CD4-positive, CD25-positive, alpha-beta regulatory T cell (primary cell): ENCODE results near the gene SLC38A10. TPM values are rescaled to one million over a fixed set of nuclear protein-coding genes. Genes with fewer than 3 reads are reported as not detected.
"Not testable (repeated sequence)": the region's sequence is repeated elsewhere in the genome, so short reads cannot be mapped to it uniquely, and the experiment has no call there.

ENCODE experiments used
- ATAC-seq, 2 donors: fragments of 150-1000 bp; cut with Tn5 transposase; one replicate each; pipeline ENCODE4 v1.10.0; 2021; ENCODE audit warnings: low read depth in 2 of 2, moderate number of reproducible peaks in 2 of 2, moderate library complexity in 1 of 2
- DNase-seq, 3 donors: peaks; one replicate each; pipeline versions ENCODE4 v3.0.0 to v3.0.0-alpha.2; 2012 to 2022; ENCODE audit warnings: mixed read lengths in 1 of 3
- H3K27ac ChIP-seq: one replicate; pipeline ENCODE4 v1.7.0; 2013; ENCODE audit warnings: mild to moderate bottlenecking, low read length; ENCODE audit not compliant: insufficient read depth, poor library complexity, severe bottlenecking
- H3K27me3 ChIP-seq: one replicate; pipeline ENCODE4 v1.7.0; 2013; ENCODE audit warnings: low read length; ENCODE audit not compliant: control insufficient read depth, insufficient read depth
- H3K36me3 ChIP-seq: one replicate; pipeline ENCODE4 v1.7.0; 2013; ENCODE audit warnings: mild to moderate bottlenecking, low read length, moderate library complexity; ENCODE audit not compliant: control insufficient read depth, insufficient read depth
- H3K4me1 ChIP-seq: 2 replicates; pipeline ENCODE4 v1.7.0; 2013; ENCODE audit warnings: mild to moderate bottlenecking, low read length; ENCODE audit not compliant: insufficient read depth, control insufficient read depth, poor library complexity, severe bottlenecking
- H3K4me3 ChIP-seq: one replicate; pipeline ENCODE4 v1.7.0; 2013; ENCODE audit warnings: low read depth, mild to moderate bottlenecking, low read length, moderate library complexity
- H3K9me3 ChIP-seq, 2 experiments: 1 replicate in 1 of 2; 2 replicates in 1 of 2; pipeline ENCODE4 v1.7.0; 2013; ENCODE audit warnings: low read length in 2 of 2, mild to moderate bottlenecking in 1 of 2, moderate library complexity in 1 of 2; ENCODE audit not compliant: control insufficient read depth in 2 of 2
- H3K27ac Mint-ChIP-seq, 3 donors: one replicate each; pipeline ENCODE4 v1.8.0; 2020 to 2022; ENCODE audit warnings: mild to moderate bottlenecking in 3 of 3, mixed read lengths in 3 of 3, moderate library complexity in 2 of 3
- H3K27me3 Mint-ChIP-seq: one replicate; pipeline ENCODE4 v1.8.0; 2022; ENCODE audit warnings: mild to moderate bottlenecking, mixed read lengths
- H3K36me3 Mint-ChIP-seq: one replicate; pipeline ENCODE4 v1.8.0; 2020; ENCODE audit warnings: mixed read lengths
- H3K4me1 Mint-ChIP-seq, 4 donors: one replicate each; pipeline ENCODE4 v1.8.0; 2020 to 2022; ENCODE audit warnings: mixed read lengths in 4 of 4, mild to moderate bottlenecking in 1 of 4
- H3K4me3 Mint-ChIP-seq, 4 donors: one replicate each; pipeline ENCODE4 v1.8.0; 2020 to 2022; ENCODE audit warnings: mild to moderate bottlenecking in 4 of 4, mixed read lengths in 4 of 4, moderate library complexity in 3 of 4
- H3K9me3 Mint-ChIP-seq, 7 donors: one replicate each; pipeline ENCODE4 v1.8.0; 2020 to 2022; ENCODE audit warnings: mixed read lengths in 7 of 7, mild to moderate bottlenecking in 3 of 7, moderate library complexity in 2 of 7
- polyA plus RNA-seq, 4 donors: library from polyadenylated mRNA; unstranded; fragments of 300-500 nt; fragmentation: Illumina TruSeq; gene quantifications; one replicate each; pipeline ENCODE4 v1.2.3, GENCODE V29; 2021
- total RNA-seq: library from RNA; stranded (reverse); gene quantifications from one replicate; pipeline ENCODE4 v1.2.3, GENCODE V29; 2022

The SLC38A10 gene
- total and polyA plus RNA-seq, 5 donors from 2014 or later, result 38.2 to 66.3 (median 50.1) TPM

DNA sequence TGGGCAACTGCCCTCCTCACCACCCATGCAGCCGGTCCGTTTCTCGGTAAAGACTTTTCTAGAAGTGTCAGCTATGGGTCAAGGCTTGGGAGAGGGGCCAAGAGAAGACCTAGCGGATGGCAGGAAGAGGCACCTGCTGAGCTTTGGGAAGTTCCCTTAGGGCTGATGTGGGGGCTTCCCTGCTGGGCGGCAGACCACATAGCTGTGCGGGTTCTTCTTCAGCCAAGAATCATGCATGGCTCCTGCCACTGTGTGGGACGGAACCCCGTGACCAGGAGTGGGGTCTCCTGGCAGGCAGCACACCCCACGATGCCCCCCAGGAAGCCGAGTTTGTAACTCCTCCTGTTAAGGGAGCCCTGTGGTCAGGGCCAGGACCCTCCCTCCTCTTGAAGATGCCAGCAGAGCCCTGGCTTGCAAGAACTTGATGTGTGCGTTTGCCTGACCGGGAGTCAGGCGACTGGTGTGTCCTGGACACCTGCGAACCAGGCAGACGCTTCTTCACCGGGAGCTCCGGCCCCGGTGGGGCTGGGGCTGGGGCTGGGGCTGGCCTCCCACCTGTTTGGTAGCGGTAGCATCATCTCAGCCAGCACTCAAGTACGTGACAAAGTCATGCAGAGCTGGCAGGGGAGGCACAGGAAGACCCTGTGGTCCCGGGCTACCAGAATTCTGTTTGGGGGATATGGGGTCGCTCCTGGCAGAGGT, 17.7 kb upstream of the SLC38A10 start:
- Histone ChIP-seq H3K36me3 (no peaks in the 10 kb centered on the region), H3K27me3 (no peaks in the 10 kb centered on the region), H3K9me3 (no peaks in the 10 kb centered on the region), H3K4me1 (no peaks in the 10 kb centered on the region), H3K4me3 (no peak overlapping the region), H3K27ac (no peak overlapping the region)
- Mint-ChIP-seq H3K27ac (no peak overlapping the region), H3K9me3 (peaks cover 0 to under 1% (median 0%) of the 10 kb centered on the region in 7 donors), H3K4me3 (no peak overlapping the region), H3K4me1 (peaks cover 0 to 3% (median under 1%) of the 10 kb centered on the region in 4 donors), H3K27me3 (peaks cover 11% of the 10 kb centered on the region), H3K36me3 (no peaks in the 10 kb centered on the region)
- DNase-seq, result no peak
- ATAC-seq, result no peak

DNA sequence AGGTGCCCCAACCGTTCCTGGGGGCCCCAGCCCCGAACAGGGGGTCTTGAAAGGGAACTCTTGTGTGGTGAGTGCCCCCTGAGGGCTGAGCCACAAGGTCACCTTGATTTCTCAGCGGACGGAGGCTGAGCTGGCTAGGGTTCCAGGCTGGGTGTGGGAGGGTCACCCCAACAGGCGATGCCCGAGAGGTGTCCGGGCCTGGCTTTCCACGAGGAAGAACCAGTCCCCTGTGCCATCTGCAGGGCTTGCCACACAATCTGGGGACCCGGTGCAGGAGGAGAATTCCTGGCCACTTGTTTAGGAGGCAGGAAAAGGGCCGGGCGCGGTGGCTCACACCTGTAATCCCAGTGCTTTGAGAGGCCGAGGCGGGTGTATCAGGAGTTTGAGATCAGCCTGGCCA, 16.8 kb upstream of the SLC38A10 start:
- H3K4me3 Mint-ChIP-seq, result no peak overlapping the region

DNA sequence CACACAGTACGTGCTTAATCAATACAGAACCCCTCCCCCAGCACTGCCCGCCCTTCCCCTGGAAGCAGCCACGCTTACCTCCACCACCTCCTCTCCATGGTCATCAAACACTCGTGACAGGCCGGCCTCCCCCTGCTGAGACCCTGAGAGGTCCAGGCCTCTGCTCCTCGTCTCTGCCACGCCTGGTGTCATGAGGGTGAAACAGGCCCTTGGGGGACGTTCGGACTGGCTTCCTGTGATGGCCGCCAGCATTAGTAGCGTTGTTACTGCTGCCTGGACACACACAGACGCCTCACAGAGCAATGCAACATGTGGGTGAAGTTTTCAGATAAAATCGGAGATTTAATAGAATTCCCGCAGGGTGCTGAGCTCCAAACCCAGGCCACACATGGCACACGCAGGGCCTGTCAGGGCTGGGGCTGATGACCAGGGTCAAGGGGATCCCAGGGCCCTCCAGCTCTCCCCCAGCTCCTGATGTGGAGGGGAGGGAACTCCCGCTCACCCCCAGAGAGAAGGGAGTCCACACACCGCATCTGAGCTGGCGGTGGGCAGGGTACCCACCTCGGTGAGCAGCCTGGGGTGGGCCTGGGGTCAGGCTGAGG, 15.9 kb upstream of the SLC38A10 start:
- H3K36me3 Mint-ChIP-seq, result no peaks in the 10 kb centered on the region
- no peak for ATAC-seq

More for the DNA sequence above, 16.8 kb upstream of the SLC38A10 start:
- Histone ChIP-seq H3K27ac (no peak overlapping the region), H3K27me3 (no peaks in the 10 kb centered on the region), H3K9me3 (no peaks in the 10 kb centered on the region), H3K4me1 (no peaks in the 10 kb centered on the region), H3K4me3 (no peak overlapping the region), H3K36me3 (no peaks in the 10 kb centered on the region)
- ATAC-seq, result no peak
- no peak for DNase-seq
- no peak overlapping the region for H3K27ac Mint-ChIP-seq
- peaks cover 0 to 3% (median 1%) of the 10 kb centered on the region in 4 donors for H3K4me1 Mint-ChIP-seq
- no peaks in the 10 kb centered on the region for H3K36me3 Mint-ChIP-seq
- H3K9me3 Mint-ChIP-seq, result peaks cover 0 to 2% (median 0%) of the 10 kb centered on the region in 7 donors
- peaks cover 11% of the 10 kb centered on the region for H3K27me3 Mint-ChIP-seq

DNA sequence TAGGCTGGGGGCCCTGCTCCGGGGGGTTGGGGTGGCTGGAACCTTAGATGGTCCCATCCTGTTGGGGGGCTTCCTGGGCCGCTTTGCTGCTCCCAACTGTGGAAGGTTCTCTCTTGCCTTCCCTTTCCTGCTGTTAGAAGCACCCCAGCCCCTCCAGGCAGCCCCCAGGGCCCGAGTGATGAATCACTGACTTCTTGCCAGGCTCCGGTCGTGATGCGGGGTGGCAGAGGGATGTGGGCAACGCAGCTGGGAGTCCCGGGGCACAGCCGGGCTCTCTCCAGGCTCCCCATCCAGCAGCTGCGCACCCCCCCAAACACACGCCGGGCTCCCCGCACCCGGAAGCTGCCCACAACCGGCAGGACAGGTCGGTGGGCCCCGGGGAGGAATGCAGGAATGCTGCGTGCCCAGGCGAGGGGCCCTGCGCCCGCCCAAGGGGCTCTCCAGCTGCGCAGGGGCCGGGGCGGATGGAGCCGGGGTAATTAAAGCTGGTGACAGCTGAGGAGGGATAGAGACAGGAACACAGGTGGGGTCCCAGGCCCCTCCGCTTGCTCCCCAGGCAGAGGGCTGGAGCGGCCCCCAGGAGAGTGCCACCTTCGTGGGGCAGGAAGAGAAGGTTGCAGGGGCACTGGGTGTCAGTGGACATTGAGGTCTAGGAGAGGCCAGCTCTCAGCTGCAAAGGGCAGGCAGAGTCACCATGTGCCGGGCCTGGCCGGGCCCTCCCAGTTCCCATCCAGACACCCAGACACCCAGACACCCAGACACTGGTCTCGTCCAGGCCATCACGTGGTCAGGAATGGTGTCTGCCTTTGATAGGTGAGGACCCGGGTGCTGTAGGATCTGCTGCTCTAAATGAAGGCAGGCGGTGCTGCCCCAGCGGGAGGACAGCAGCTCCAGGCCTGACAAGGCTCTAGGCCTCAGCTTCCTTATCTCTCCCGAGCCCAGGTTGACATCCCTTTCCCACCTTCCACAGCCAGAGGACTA, 15.0 kb upstream of the SLC38A10 start:
- ATAC-seq (no peak), DNase-seq (no peak)
- Mint-ChIP-seq H3K9me3 (peaks cover 0 to 2% (median 0%) of the 10 kb centered on the region in 7 donors), H3K27ac (no peak overlapping the region), H3K36me3 (no peaks in the 10 kb centered on the region), H3K4me3 (no peak overlapping the region), H3K27me3 (peaks cover 11% of the 10 kb centered on the region), H3K4me1 (peaks cover 0 to 3% (median 1%) of the 10 kb centered on the region in 4 donors)
- Histone ChIP-seq H3K4me3 (no peak overlapping the region), H3K27ac (no peak overlapping the region), H3K36me3 (no peaks in the 10 kb centered on the region), H3K9me3 (no peaks in the 10 kb centered on the region), H3K4me1 (no peaks in the 10 kb centered on the region), H3K27me3 (no peaks in the 10 kb centered on the region)

More for the DNA sequence above, 15.9 kb upstream of the SLC38A10 start:
- no peak for DNase-seq
- peaks cover 0 to 3% (median 1%) of the 10 kb centered on the region in 4 donors for H3K4me1 Mint-ChIP-seq
- no peak overlapping the region for H3K4me3 ChIP-seq
- no peaks in the 10 kb centered on the region for H3K4me1 ChIP-seq
- peaks cover 11% of the 10 kb centered on the region for H3K27me3 Mint-ChIP-seq
- H3K4me3 Mint-ChIP-seq, result no peak overlapping the region
- peaks cover 0 to 2% (median 0%) of the 10 kb centered on the region in 7 donors for H3K9me3 Mint-ChIP-seq
- no peak overlapping the region for H3K27ac ChIP-seq
- no peaks in the 10 kb centered on the region for H3K36me3 ChIP-seq
- H3K9me3 ChIP-seq, result no peaks in the 10 kb centered on the region
- H3K27ac Mint-ChIP-seq, result peak overlapping the region in 1 of 3 donors; percentile 60
- no peaks in the 10 kb centered on the region for H3K27me3 ChIP-seq

DNA sequence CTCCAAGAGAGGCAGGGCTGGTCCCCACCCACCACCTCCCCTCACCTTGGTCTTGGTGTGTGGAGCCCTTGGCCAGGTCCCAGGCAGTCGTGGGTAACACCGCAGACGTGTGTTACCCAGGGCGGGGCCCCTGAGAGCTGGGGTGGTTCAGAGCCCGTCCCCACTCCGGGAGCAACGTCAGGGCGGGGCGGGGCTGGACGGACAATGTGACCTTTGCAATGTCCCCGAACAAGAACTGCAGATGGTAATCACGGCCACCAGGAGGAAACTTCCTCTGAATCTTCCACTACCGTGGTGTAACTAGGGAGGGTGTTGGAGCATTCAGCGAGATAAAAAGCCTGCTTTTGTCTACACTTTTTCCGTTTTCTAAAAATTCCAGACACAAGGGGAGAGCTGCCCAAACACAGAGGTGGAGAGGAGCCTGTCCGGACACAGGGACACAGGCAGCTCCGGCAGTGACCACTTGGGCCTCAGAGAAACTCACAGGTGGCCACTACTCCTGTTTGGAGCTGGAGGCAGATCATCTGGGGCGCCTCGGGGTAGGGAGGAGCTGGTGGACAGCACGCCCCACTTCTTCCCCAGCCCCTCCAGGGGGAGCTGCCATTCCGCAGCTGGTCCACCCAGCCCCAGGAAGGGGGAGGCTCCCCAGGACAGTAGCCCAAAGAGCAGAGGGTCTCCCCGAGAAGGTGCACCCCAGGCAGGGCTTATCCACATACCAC, 14.2 kb upstream of the SLC38A10 start:
- Mint-ChIP-seq H3K36me3 (no peaks in the 10 kb centered on the region), H3K27me3 (peaks cover 11% of the 10 kb centered on the region), H3K27ac (no peak overlapping the region), H3K4me3 (peak overlapping the region in 1 of 4 donors; percentile 41), H3K9me3 (peaks cover 0 to 2% (median 0%) of the 10 kb centered on the region in 7 donors), H3K4me1 (peaks cover 0 to 3% (median 1%) of the 10 kb centered on the region in 4 donors)
- Histone ChIP-seq H3K27me3 (no peaks in the 10 kb centered on the region), H3K36me3 (no peaks in the 10 kb centered on the region), H3K27ac (no peak overlapping the region), H3K9me3 (no peaks in the 10 kb centered on the region), H3K4me1 (no peaks in the 10 kb centered on the region), H3K4me3 (no peak overlapping the region)
- DNase-seq, result peak in 1 of 3 donors; percentile 44
- peak; percentile 46 to 52 for ATAC-seq

DNA sequence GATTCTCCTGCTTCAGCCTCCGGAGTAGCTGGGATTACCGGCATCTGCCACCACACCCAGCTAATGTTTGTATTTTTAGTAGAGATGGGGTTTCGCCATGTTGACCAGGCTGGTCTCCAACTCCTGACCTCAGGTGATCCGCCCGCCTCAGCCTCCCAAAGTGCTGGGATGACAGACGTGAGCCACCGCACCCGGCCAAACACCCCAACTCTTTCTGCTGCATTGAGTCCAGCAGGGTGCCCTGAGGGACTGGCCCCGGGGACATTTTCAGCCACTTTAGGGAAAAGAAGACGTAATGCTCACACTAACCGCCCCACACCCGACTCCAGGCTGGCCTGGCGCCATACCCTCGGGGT, 13.7 kb upstream of the SLC38A10 start:
- H3K27ac Mint-ChIP-seq, H3K36me3 Mint-ChIP-seq, ATAC-seq, H3K4me3 Mint-ChIP-seq, H3K4me3 ChIP-seq, H3K9me3 ChIP-seq, H3K27ac ChIP-seq, DNase-seq, H3K36me3 ChIP-seq, H3K4me1 Mint-ChIP-seq, H3K4me1 ChIP-seq, H3K9me3 Mint-ChIP-seq, H3K27me3 ChIP-seq: not testable (repeated sequence)
- H3K27me3 Mint-ChIP-seq, result peaks cover 11% of the 10 kb centered on the region
